ENCODE measurements around the gene DHRS4.

DNA sequence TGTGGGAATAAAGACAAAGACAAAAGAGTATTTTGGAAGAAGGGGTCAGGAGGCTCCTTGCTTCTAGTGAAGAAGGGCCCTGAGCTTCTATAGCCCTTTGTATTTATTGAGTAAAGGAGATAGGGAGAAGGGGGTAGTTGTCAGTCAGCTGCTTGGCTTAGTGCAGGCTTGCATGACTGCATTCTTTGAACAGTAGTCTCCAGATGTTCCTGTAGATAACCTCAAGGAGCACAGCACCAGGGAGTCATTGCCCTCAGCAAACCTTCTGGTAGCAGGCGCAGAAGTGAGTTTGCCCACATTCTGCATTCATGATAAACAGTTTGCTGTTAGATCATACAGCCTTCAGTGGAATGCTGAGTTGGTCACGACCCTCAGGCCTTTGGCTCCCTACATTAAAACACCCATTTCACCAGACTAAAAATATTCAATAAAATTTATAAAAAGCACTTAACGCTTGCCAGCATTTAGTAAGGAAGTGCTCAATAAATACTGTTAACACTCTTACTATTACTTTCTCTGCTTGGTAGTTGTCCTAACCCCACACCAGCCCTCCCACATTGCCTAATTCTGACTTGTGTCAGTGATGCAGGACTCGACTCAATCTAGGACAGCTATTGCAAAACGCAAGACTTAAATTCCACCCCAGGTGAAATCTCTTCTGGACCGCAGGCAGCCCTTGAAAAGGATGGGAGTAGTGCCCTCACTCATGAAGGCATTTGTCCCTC, 3.0 kb upstream of the DHRS4 start:
- TF ChIP-seq, protein P1, sequence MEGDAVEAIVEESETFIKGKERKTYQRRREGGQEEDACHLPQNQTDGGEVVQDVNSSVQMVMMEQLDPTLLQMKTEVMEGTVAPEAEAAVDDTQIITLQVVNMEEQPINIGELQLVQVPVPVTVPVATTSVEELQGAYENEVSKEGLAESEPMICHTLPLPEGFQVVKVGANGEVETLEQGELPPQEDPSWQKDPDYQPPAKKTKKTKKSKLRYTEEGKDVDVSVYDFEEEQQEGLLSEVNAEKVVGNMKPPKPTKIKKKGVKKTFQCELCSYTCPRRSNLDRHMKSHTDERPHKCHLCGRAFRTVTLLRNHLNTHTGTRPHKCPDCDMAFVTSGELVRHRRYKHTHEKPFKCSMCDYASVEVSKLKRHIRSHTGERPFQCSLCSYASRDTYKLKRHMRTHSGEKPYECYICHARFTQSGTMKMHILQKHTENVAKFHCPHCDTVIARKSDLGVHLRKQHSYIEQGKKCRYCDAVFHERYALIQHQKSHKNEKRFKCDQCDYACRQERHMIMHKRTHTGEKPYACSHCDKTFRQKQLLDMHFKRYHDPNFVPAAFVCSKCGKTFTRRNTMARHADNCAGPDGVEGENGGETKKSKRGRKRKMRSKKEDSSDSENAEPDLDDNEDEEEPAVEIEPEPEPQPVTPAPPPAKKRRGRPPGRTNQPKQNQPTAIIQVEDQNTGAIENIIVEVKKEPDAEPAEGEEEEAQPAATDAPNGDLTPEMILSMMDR (conservative IDR thresholded peaks at IDR 0.05; ENCODE audit: low read depth, low read length) = no peak
- TF ChIP-seq EZH2 (IDR thresholded peaks at IDR 0.05; ENCODE audit: borderline replicate concordance, low read depth, low read length, poor library complexity, severe bottlenecking) = no peak

Data from A673 (cell line).